ENCODE data around the gene CELSR1. TPM values are rescaled to one million over a fixed set of nuclear protein-coding genes. Genes with fewer than 3 reads are reported as not detected.
A peak's percentile ranks its signal among the peaks of the same experiment; 100 is the strongest.

CELSR1 gene
- total and polyA plus RNA-seq, 2 of the 13 experiments (the other 11 are each of a cell fraction or from before 2014, with no cell fraction given) = 0.78 to 1.8 TPM

DNA sequence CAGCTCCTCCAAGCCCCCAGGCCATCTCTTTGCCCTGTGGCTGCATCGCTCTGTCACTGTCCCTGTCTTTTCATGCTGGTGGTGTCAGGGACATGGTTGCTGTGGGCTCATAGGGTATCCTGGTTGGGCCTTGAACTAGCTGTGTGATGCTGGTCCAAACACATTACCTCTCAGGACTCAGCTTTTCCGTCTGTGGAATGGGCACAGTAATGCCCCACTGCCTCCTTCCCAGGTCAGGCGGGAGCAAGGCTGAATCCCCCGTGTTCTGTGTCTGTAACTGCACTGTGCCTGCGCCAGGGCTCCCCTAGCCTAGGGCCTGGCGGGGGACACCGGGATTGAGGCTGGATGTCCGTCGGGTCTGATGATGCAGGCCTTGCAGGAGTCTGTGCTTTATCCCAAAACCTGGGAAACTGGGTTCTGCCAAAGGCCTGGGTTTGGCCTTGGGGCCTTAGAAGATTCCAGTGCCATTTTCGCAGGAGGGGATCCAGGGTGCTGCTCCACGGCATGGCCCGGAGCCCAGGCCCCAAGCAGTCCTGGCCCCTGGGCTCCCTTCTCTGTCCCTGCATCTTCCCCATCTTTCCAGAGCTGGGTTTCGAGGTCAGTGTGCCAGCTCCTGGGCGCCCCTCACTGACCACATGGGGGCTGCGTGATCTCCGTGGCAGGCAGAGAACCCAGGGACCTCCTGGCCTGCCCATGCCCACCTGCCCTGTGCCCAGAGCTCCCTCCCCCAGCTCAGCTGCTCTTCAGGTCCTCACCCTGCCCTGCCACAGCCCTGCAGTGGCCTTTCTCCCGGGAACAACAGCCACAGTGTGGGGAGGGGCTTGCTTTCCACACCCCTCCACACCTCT, 32.7 kb upstream of the CELSR1 start:
- Histone ChIP-seq H3K36me3 (replicated peaks in 1 of 2; ENCODE audit: control insufficient read depth in 1 of 2, insufficient read depth in 2 of 2, low read length in 2 of 2) (no peaks in the 10 kb centered on the region), H3K9me3 (ENCODE audit: low read length) (peaks cover 8% of the 10 kb centered on the region; the same call in 1 of the 2 replicates), H3K4me2 (ENCODE audit: low read depth, low read length) (no peak overlapping the region), H3K4me3 (replicated peaks in 1 of 3; ENCODE audit: insufficient read depth in 1 of 3, low read depth in 2 of 3, low read length in 3 of 3) (no peak overlapping the region), H2AFZ (ENCODE audit: low read length) (no peak overlapping the region), H4K20me1 (ENCODE audit: insufficient read depth, low read length) (no peaks in the 10 kb centered on the region), H3K27ac (ENCODE audit: extremely low read length, insufficient read depth, low read length) (no peak overlapping the region), H3K79me2 (ENCODE audit: insufficient read depth, low read length) (no peaks in the 10 kb centered on the region), H3K27me3 (ENCODE audit: control insufficient read depth in 1 of 2, insufficient read depth in 2 of 2, low read length in 2 of 2) (peaks cover 5 to 11% of the 10 kb centered on the region in 2 experiments; a peak in 3 of 5 replicates), H3K9ac (ENCODE audit: insufficient read depth, low read depth, low read length) (no peak overlapping the region), H3K4me1 (ENCODE audit: insufficient read depth, low read length) (peaks cover 20% of the 10 kb centered on the region)
- ATAC-seq = no peak
- TF ChIP-seq HOXA5 (CRISPR knock-in tag; IDR thresholded peaks at IDR 0.05) = no peak
- TF ChIP-seq STAG1 (CRISPR knock-in tag; IDR thresholded peaks at IDR 0.05) = 0 out of 2 replicates have a peak, but pooled peaks have one; percentile 3
- TF ChIP-seq ZMYM3 (CRISPR knock-in tag; IDR thresholded peaks at IDR 0.05) = peak; percentile 70
- TF ChIP-seq, protein P1, sequence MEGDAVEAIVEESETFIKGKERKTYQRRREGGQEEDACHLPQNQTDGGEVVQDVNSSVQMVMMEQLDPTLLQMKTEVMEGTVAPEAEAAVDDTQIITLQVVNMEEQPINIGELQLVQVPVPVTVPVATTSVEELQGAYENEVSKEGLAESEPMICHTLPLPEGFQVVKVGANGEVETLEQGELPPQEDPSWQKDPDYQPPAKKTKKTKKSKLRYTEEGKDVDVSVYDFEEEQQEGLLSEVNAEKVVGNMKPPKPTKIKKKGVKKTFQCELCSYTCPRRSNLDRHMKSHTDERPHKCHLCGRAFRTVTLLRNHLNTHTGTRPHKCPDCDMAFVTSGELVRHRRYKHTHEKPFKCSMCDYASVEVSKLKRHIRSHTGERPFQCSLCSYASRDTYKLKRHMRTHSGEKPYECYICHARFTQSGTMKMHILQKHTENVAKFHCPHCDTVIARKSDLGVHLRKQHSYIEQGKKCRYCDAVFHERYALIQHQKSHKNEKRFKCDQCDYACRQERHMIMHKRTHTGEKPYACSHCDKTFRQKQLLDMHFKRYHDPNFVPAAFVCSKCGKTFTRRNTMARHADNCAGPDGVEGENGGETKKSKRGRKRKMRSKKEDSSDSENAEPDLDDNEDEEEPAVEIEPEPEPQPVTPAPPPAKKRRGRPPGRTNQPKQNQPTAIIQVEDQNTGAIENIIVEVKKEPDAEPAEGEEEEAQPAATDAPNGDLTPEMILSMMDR (CRISPR knock-in tag; IDR thresholded peaks at IDR 0.05) = peak; percentile 27; the same call in 1 of the 2 replicates
- TF ChIP-seq HNRNPL (IDR thresholded peaks at IDR 0.05; ENCODE audit: low read depth, low read length) = peak; percentile 49; the same call in 1 of the 2 replicates
- TF ChIP-seq ZNF652 (CRISPR knock-in tag; IDR thresholded peaks at IDR 0.05; ENCODE audit: borderline replicate concordance, low read depth) = no peak
- TF ChIP-seq ZNF224 (CRISPR knock-in tag; IDR thresholded peaks at IDR 0.05) = no peak
- TF ChIP-seq ZNF629 (CRISPR knock-in tag; conservative IDR thresholded peaks at IDR 0.05) = peak; percentile 87
- no peak for TF ChIP-seq MED1 (CRISPR knock-in tag; IDR thresholded peaks at IDR 0.05)
- ChIA-PET POLR2A (no interaction called here), CTCF (ENCODE audit: low intra/inter-chr PET ratio, low total read pairs) (no interaction called here)
- no peak for DNase-seq (ENCODE audit: low spot score)
- 45% methylated on average over 2 of the region's 17 CpGs for WGBS (ENCODE audit: low lambda C conversion rate)
- intact Hi-C loops (cut with micrococcal nuclease; ENCODE audit: unreplicated experiment) (loop anchor here (10.0 kb wide), 1 partner anchor 165 kb away; the partner anchor contains the start of gene CERK), in situ Hi-C loops (cut with HindIII; ENCODE audit: extremely low pct_ligation_motif_present, low pct_unique_long_range_greater_than_20kb) (loop anchor here (25.0 kb wide), 1 partner anchor 92 kb away; no protein-coding TSS in a partner anchor)
- BruUV-seq (replicated peaks) = no TSS peak
- FAIRE-seq = no peak
